ENCODE data around the gene SEC14L3.
A peak's percentile ranks its signal among the peaks of the same experiment; 100 is the strongest.

The SEC14L3 gene

GRCh38 chr22:30441088-30441487 lies 30.7 kb downstream of the SEC14L3 start:
- no peak for FAIRE-seq

- no peak for FAIRE-seq
Measured at GRCh38 chr22:30439836-30440235, 32.0 kb downstream of the SEC14L3 start.

GRCh38 chr22:30439226-30439625 lies 32.6 kb downstream of the SEC14L3 start:
- FAIRE-seq: no peak

GRCh38 chr22:30438559-30438958 lies 33.3 kb downstream of the SEC14L3 start:
- no peak for FAIRE-seq

GRCh38 chr22:30436196-30436595 lies 35.6 kb downstream of the SEC14L3 start:
- no peak for FAIRE-seq

GRCh38 chr22:30435674-30436126 lies 36.1 kb downstream of the SEC14L3 start:
- FAIRE-seq: no peak

GRCh38 chr22:30434843-30435242 lies 37.0 kb downstream of the SEC14L3 start:
- no peak for FAIRE-seq

- FAIRE-seq: no peak
Measured at GRCh38 chr22:30433773-30434172, 38.0 kb downstream of the SEC14L3 start.

GRCh38 chr22:30433227-30433626 lies 38.6 kb downstream of the SEC14L3 start:
- no peak for FAIRE-seq

- no peak for FAIRE-seq
Measured at GRCh38 chr22:30432520-30432919, 39.3 kb downstream of the SEC14L3 start.

GRCh38 chr22:30432096-30432495 lies 39.7 kb downstream of the SEC14L3 start:
- FAIRE-seq: no peak

- FAIRE-seq: no peak
Measured at GRCh38 chr22:30430933-30431332, 40.9 kb downstream of the SEC14L3 start.

GRCh38 chr22:30429887-30430286 lies 41.9 kb downstream of the SEC14L3 start:
- no peak for FAIRE-seq

GRCh38 chr22:30427871-30428270 lies 43.9 kb downstream of the SEC14L3 start:
- FAIRE-seq: no peak

GRCh38 chr22:30426388-30427353 lies 45.1 kb downstream of the SEC14L3 start:
- FAIRE-seq: peak; percentile 46

GRCh38 chr22:30425616-30426387 lies 46.0 kb downstream of the SEC14L3 start, which contains the start of gene MTFP1:
Gene MTFP1, plus strand, starts transcription at chr22:30425768. Its CDS starts 112 bp downstream, at chr22:30425880.
- no peak for FAIRE-seq

- FAIRE-seq: no peak
Measured at GRCh38 chr22:30425327-30425615, 46.5 kb downstream of the SEC14L3 start.

- FAIRE-seq: no peak
Measured at GRCh38 chr22:30424534-30425326, 47.1 kb downstream of the SEC14L3 start.

- peak; percentile 99 for FAIRE-seq
Measured at GRCh38 chr22:30423959-30424533, 47.8 kb downstream of the SEC14L3 start.

- no peak for FAIRE-seq
Measured at GRCh38 chr22:30423301-30423958, 48.4 kb downstream of the SEC14L3 start.

- FAIRE-seq: no peak
Measured at GRCh38 chr22:30422481-30423300, 49.1 kb downstream of the SEC14L3 start.
